Retina (tissue), 1 donor: ENCODE measurements around the gene FGF7.
"Not testable (repeated sequence)": the region's sequence is repeated elsewhere in the genome, so short reads cannot be mapped to it uniquely, and the experiment has no call there.

Experiments
- DNase-seq: peaks from one replicate; pipeline ENCODE4 v3.0.0-alpha.2; 2016

The FGF7 gene, protein sequence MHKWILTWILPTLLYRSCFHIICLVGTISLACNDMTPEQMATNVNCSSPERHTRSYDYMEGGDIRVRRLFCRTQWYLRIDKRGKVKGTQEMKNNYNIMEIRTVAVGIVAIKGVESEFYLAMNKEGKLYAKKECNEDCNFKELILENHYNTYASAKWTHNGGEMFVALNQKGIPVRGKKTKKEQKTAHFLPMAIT

DNA sequence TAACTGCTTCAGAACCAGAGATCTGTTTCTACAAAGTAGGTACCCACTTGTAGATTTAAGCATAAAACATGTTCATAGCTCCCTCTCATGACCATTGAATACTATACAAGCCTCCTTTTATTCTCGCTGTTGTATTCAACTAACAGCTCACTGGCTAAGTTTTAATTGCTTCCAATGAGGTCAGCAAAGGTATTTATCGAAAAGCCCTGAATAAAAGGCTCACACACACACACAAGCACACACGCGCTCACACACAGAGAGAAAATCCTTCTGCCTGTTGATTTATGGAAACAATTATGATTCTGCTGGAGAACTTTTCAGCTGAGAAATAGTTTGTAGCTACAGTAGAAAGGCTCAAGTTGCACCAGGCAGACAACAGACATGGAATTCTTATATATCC lies at the start of gene FGF7:
Gene FGF7, plus strand, starts transcription at position 222 of the 400 bp plus-strand sequence. CDS start 1,056 bp downstream, outside the sequence.
- DNase-seq, result peak; percentile 23

DNA sequence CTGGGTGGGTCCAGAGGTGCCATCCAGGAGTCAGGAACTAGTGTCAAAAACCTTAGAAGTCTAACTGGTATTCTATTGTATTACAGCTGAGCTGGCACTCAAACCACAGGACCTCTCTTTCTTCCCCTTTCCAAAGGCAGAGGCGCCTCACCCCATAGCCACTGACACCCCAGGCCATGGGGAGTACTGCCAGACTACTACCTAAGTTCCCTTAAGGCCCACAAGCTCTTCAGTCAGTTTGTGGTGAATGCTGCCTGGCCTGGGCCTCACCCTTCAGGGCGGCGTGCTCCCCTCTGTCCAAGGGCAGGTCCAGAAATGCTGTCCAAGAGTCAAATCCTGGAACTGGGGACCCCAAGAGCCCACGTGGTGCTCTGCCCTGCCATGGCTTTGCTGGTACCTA lies 43.0 kb upstream of the FGF7 start:
- DNase-seq, result no peak

DNA sequence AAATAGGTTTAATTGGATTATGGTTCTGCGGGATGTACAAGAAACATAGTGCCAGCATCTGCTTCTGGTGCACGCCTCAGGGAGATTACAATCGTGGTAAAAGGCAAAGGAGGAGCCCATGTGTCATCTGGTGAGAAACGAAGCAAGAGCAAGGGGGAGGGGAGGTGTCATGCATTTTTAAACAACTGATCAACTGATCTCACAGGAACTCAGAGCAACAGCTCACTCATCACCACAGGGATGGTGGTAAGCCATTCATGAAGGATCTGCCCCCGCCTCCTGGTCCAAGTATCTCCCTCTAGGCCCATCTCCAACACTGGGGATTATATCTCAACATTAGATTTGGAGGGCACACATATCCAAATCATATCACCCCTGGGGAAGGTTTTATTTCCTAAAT lies 42.1 kb upstream of the FGF7 start:
- no peak for DNase-seq

DNA sequence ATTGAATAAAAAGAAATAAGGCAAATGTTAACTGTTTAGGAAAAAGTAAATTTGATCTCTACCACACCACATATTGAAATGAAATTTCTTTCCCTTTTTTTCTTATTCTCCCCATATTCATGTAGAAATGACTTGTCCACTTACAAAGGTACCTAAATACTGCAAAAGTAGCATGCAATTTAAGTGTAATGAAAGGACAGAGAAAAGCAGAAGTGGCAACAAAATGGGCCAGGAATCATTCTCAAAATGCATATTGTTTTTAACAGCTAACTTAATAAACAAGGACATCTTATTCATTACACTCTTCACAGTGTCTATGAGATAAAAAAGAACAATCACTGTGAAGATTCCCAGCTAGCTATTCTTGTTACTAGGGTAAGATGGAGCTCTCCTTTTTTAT lies 40.6 kb upstream of the FGF7 start:
- no peak for DNase-seq

DNA sequence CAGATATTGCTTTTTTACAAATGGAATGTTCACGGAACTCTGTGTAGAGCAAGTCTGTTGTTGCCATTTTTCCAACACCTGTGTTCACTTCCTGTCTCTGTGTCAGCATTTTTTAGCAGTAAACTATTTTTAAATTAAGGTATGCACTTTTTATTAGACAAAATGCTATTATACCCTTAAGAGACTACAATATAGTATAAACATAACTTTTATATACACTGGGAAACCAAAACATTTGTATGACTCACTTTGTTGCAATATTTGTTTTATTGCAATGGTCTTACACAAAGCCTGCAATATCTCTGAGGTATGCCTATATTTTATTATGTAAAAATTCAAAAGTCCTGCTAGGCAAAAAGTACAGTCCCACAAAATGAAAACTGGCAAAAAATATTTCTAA lies 39.8 kb upstream of the FGF7 start:
- DNase-seq, result no peak

DNA sequence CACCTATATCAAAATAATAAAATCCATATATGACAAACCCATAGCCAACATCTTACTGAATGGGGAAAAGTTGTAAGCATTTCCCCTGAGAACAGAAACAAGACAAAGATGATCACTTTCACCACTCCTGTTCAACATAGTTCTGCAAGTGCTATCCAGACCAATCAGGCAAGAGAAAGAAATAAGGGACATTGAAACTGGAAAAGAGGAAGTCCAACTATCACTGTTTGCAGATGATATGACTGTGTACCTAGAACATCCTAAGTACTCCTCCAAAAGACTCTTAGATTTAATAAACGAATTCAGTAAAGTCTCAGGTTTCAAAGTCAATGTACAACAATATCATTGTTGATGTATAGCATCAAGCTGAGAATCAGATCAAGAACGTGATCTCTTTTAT lies 35.6 kb upstream of the FGF7 start:
- DNase-seq, result no peak

DNA sequence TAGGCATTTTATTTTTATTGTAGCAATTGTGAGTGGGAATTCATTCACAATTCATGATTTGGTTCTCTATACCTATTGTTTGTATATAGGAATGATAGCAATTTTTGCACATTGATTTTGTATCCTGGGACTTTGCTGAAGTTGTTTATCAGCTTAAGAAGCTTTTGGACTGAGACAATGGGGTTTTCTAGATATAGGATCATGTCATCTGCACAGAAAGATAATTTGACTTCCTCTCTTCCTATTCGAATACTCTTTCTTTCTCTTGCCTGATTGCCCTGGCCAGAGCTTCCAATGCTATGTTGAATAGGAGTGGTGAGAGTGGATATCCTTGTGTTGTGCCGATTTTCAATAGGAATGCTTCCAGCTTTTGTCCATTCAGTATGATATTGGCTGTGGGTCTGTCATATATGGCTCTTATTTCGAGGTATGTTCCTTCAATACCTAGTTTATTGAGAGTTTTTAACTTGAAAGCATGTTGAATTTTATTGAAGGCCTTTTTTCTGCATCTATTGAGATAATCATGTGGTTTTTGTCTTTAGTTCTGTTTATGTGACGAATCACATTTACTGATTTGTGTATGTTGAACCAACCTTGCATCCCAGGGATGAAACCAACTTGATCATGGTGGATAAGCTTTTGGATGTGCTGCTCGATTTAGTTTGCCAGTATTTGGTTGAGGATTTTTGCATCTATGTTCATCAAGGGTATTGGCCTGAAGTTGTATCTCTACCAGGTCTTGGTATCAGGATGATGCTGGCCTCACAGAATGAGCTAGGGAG lies 20.3 kb upstream of the FGF7 start:
- not testable (repeated sequence) for DNase-seq

DNA sequence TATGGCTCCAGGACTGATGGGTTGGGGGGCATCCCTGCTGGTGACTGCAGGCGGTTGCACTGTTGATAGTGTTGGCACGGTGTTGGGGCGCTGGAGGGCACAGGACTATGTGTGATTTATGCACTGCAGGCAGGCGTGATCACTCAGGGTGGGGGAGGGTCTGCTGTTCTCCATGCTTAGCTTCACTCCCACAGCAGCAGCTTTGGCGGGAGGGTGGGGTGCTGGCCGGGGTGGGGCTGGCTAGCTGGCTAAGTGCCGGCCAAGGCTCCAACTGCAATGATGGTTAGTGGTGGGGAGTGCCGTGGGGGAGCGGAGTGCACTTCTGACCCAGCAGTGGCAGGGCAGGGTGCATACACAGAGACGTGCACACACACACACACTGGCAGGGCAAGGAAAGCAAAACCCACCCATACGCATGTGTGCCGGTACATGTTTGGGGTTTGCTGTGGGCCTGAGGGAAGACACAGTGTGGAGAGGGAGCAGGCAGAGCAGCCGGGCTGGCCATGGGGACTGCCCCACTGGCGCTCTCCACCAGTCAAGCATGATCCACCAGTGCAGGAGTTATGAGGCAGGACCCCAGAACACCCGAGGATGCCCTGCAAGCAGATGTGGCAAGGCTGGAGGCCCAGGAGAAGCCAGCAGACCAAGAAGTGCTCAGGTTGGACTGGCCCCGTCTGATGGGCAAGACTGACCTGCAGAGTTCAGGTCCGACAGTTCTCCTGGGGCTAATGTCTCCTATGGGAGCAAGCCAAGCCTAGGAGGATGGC lies 16.5 kb upstream of the FGF7 start:
- no peak for DNase-seq

DNA sequence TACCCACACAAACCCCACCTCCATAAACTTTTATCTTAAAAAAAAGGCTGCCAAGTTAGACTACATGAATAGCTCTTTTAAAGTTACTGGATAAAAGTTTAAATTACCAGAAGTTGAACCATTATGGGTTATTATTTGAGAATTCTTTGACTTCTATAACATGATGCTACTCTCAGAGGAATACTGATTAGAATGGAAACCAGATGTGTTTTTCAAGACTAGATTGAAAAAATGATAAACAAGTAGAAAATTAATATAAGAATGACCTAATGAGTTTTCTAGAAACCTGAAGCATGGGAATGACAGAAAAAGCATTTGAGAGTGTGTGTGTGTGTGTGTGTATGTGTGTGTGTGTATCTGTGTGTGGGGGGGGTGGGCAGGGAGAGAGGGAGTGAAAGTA lies 12.4 kb upstream of the FGF7 start:
- no peak for DNase-seq

DNA sequence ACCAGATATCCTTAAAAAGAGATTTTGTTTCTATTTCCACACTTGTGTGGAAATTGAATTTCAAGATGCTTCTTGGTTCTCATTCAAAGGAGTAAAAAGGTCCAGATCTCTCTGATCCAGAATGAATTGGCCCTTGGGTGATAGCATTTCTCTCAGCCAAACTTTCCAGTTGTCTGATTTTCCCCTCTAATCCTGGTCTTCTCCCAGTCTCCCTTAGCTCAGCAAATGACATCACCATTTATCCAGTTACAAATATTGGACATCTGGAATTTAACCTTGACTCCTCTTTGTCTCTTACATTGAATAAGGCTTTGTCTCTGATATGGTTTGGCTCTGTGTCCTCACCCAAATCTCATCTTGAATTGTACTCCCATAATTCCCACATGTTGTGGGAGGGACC lies 10.2 kb upstream of the FGF7 start:
- DNase-seq, result no peak

DNA sequence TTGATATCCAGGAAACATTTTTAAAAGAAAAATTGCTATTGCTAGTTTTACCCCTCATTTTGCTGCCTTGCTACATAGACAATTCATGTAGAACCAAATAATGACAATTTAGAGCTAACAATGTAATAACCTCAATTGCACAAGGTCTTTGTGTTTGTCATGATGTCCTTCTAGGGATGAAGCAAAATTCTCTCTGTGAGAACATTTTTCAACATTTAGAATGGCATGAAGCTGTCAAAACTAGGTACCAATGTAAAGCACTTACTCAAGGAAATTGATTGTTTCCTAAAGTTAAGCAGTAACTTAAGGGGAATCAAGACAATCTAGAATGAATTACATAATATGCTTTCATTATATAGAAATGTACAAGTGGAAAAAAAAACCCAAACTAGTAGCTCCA lies 7.9 kb upstream of the FGF7 start:
- DNase-seq, result no peak

DNA sequence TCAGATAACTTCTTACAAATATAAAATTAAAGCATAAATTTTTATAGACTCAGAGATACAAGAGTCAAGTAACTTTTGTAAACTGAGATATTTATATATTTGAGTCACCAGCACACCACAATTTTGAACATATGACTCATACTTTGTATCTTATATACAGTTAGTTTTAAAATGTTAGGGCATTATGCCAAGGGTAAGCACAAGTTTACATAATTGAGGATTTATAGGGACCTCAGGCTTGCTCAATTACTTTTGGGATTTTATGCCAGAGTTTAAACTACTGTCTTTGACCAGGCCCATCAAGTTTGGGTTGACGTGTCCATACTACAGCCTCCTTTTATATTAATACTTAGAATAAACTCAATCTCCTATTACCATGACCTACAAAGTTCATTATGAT lies 7.4 kb upstream of the FGF7 start:
- DNase-seq, result no peak

DNA sequence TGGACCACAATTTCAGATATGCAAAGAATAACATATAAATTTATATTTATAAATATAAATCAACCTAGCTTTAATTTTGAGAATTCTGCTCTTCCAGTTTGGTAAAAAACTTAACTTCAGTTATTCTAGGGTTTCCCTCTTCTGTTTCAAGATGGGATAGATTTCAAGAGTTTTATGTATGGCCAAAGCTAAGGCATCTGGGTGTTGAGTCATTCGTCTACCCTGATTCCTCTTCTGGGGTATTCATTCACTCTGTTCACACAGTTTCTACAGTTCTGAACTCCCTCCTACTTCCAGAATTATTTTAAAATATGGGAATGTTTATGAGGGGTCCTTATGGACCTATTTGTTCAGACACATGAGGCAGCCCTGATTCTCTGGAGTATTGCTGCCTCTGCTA lies 4.2 kb upstream of the FGF7 start:
- no peak for DNase-seq

DNA sequence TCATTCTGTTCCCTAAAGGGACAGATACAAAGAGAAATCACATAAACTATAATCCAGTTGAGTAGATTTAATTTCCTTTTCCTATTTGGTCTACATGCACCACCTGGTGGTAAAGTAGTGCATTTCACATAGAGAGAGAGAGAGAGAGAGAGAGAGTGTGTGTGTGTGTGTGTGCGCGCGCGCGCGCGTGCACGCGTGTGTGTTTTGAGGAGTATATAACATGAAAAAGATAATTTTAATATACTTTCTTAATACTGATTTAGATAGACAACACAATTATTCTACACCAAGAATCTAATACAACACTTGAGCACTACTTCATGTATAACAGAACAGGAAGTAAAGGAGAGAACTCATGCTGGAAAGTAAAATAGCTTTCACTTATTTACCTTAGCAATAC lies 1.1 kb upstream of the FGF7 start:
- peak; percentile 67 for DNase-seq

DNA sequence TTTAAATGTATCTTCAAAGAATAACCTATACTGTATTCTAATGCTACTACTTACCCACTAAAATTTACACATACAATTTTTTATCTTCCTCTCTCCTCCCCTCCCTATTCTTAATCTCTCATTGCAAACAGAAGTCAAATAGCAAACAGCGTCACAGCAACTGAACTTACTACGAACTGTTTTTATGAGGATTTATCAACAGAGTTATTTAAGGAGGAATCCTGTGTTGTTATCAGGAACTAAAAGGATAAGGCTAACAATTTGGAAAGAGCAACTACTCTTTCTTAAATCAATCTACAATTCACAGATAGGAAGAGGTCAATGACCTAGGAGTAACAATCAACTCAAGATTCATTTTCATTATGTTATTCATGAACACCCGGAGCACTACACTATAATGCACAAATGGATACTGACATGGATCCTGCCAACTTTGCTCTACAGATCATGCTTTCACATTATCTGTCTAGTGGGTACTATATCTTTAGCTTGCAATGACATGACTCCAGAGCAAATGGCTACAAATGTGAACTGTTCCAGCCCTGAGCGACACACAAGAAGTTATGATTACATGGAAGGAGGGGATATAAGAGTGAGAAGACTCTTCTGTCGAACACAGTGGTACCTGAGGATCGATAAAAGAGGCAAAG lies 984 bp downstream of the FGF7 start:
- no peak for DNase-seq

DNA sequence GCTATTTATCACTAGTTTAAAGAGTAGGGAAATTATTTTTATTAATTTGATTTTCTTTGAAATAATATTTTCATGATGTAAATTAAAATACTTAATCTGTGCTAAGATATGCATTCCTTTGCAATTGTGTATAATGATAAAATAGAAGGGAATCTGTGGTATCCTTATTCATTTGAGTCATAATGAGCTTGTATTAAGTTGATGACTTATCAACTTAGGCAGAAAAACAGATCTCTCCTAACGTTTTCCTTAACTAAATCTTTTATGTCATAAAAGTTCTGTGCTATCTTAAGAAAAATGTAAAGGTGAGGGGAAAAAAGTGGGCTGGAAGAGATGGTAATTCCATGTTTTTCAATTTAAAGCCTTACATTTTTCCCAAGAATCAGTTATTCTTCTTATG lies 1.9 kb downstream of the FGF7 start:
- no peak for DNase-seq

DNA sequence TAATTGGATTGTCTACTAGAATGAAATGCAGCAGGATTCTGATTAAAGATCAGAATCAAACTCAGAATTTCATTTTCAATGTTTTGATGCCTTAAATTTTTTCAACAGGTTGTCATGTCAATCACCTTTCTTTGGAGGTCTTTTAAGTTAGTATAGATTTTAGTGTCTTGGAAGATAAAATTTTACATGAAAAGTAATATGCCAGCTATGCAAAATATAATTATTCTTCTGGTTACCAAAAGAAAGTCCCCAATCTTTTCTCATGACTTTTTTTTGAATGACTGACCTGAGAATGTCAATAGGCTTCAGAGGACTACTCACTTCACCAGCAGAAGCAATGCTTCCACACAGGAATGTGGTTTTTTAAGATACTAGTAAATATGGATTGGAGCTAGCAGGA lies 4.3 kb downstream of the FGF7 start:
- no peak for DNase-seq

DNA sequence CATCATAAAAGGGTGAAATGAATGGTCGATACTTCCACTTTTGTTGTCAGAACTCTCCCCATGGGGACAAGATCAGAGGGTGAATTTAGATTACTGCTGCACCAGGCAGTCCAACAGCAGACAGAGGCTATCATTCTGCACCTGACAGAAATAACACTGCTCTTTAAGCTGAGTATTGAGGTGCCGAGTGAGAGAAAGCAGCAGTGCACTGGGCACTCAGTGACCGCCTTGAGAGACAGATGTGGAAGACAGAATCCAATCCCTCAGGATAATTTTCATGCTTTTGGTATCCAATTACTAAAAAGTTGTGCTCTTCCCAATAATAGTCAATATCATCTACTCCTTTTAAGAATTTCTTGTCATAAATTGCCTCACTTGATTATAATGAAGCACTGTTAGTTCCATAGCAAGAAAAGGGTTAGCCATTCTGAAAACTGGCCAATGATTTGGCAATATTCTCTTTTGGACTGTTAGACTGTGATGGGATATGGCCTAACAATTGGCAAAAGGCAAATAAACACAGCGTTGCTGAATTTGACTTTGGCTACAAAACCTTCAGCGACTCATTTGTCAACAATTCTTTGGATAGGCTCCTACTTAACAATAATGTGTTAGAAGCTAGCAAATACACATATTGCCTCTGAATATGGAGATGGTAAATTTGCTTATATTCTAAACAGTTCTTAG lies 5.5 kb downstream of the FGF7 start:
- no peak for DNase-seq

DNA sequence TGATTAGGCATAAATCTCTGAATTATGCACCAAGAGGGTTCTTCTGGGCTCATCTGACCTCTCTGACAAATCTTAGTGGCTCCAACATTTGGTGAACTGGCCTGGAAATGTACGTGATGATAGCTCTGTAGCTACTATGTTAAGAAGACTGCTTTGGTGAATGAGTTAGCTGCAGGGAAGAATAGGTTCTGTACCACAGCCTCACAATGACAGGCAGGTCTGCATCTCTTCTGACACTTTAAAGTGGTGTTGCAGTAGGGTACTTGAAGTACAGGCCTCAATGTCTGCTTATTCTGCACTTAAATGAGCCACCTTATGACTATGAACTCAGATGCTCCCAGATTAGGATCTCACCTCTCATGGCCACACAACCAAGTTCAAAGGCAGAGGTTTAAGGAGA lies 7.0 kb downstream of the FGF7 start:
- no peak for DNase-seq

DNA sequence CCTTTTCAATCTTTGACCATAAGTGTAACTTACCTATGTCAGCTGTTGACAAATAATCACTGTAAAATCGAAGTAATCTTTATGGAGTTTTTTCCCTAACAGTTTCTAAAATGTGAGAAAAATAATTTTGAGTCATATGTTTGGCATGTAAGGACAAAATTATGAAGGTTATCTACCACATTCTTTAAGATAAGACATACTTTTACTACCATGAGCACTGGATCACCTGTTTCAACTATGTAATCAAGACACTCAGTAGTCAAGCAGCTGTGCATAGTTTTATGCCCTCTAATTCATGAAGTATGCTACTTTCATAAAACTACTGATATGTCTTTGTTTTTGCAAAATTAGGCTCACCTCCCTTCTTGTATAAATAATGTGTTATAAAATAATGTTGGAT lies 12.1 kb downstream of the FGF7 start:
- no peak for DNase-seq

DNA sequence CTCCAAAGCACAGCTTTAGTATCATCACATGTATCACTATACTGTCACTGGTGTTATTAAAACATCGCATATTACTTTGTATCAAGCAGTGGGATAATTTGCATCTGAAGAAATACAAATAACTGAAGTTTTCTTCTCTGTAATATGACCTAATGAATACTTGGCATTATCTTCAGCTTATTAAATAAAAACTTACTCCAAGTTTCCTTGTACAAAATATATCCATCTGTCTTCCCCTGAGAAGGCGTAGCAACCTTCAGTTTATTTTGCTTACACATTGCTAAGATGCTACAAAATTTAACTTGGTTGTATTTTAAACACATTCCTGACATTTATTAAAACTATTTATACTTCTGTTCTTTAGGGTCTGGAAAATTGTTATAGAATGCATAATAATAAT lies 13.7 kb downstream of the FGF7 start:
- no peak for DNase-seq

DNA sequence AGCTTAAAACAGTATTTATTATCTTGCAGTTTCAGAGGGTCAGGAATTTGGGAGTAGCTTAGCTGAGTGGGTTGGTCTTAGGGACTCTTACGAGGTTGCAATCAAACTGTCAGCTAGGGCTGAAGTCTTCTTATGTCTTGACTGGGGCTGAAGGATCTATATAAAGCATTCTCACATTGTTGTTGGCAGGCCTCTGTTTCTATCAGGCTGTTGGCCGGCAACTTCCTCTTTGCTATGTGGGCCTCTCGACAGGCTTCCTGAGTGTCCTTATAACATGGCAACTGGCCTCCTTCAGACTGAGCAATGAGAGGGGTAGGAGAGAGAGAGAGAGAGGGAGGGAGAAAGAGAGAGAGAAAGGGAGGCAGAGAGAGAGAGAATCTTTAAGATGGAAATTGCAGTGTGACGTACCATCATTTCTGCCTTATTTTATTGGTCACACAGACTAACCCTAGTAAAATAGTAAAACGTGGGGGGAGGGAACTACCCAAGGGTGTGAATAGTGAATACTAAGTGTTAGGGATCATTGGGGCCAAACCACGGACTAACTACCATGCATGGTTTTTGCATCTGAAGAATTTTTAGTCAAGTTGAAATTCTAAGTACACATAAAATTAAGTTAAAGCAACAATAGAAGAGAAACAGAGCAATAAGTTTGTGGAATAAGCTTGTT lies 16.1 kb downstream of the FGF7 start:
- no peak for DNase-seq
